SU-DHL-6 (cell line): ENCODE results near the gene KRTAP5-5.

Experiments
- H2AFZ ChIP-seq: fragments of 200-600 bp; sonication (generic); 2 replicates; pipeline ENCODE4 v1.6.1; 2014; ENCODE audit warnings: low read depth, mild to moderate bottlenecking, moderate library complexity, mixed read lengths, antibody characterized with exemption, low read length; ENCODE audit not compliant: severe bottlenecking
- H3F3A ChIP-seq: fragments of 200-600 bp; shearing (Covaris generic); 2 replicates; pipeline ENCODE4 v1.6.0; 2016; ENCODE audit warnings: antibody characterized with exemption, mild to moderate bottlenecking; ENCODE audit not compliant: insufficient read depth
- H3K27ac ChIP-seq: fragments of 200-600 bp; sonication (generic); 2 replicates; pipeline ENCODE4 v1.5.1; 2016; ENCODE audit warnings: low read depth, mild to moderate bottlenecking, low read length, moderate library complexity, mixed read lengths
- H3K27me3 ChIP-seq: fragments of 200-600 bp; sonication (generic), shearing (Covaris generic); 2 replicates; pipeline ENCODE4 v1.6.0; 2014; ENCODE audit warnings: mild to moderate bottlenecking, low read length
- H3K36me3 ChIP-seq: fragments of 200-600 bp; sonication (generic); 2 replicates; pipeline ENCODE4 v1.6.1; 2014; ENCODE audit warnings: mild to moderate bottlenecking, low read length, mixed read lengths
- H3K4me2 ChIP-seq: fragments of 300-600, 200-600 bp; shearing (Covaris generic), sonication (generic); 2 replicates; pipeline ENCODE4 v1.6.0; 2014; ENCODE audit warnings: low read length, low read depth, mild to moderate bottlenecking; ENCODE audit not compliant: poor library complexity, severe bottlenecking
- H3K4me3 ChIP-seq: fragments of 200-600 bp; sonication (generic); 2 replicates; pipeline ENCODE4 v1.5.1; 2014; ENCODE audit warnings: antibody characterized with exemption, low read length, mild to moderate bottlenecking, mixed read lengths; ENCODE audit not compliant: insufficient read depth, poor library complexity, severe bottlenecking
- H3K79me2 ChIP-seq: fragments of 200-600 bp; sonication (generic); 2 replicates; pipeline ENCODE4 v1.6.1; 2014; ENCODE audit warnings: mild to moderate bottlenecking, low read length, moderate library complexity; ENCODE audit not compliant: insufficient read depth
- H3K9ac ChIP-seq: fragments of 200-600 bp; sonication (generic); 2 replicates; pipeline ENCODE4 v1.7.0; 2014; ENCODE audit warnings: mild to moderate bottlenecking, low read length
- H3K9me2 ChIP-seq: fragments of 200-600 bp; sonication (generic); replicated peaks from 2 replicates; pipeline ENCODE4 v1.6.1; 2014; ENCODE audit warnings: low read length; ENCODE audit not compliant: insufficient read depth
- H3K9me3 ChIP-seq: fragments of 200-600 bp; sonication (generic); 2 replicates; pipeline ENCODE4 v1.6.1; 2014; ENCODE audit warnings: low read length, mixed read lengths; ENCODE audit not compliant: insufficient read depth
- H4K20me1 ChIP-seq: fragments of 200-600 bp; sonication (generic); 2 replicates; pipeline ENCODE4 v1.6.1; 2014; ENCODE audit warnings: low read depth, mild to moderate bottlenecking, antibody characterized with exemption, low read length, moderate library complexity, mixed read lengths
- CTCF ChIP-seq: fragments of 200-600 bp; sonication (generic); IDR thresholded peaks from one replicate; pipeline ENCODE4 v1.5.1; 2017; ENCODE audit warnings: antibody characterized with exemption, mild to moderate bottlenecking, low read length, moderate library complexity; ENCODE audit not compliant: insufficient read depth, poor library complexity, severe bottlenecking
- EZH2phosphoT487 ChIP-seq: fragments of 200-600 bp; sonication (generic), shearing (Covaris generic); conservative IDR thresholded peaks from 2 replicates; pipeline ENCODE4 v1.6.1; 2018; ENCODE audit warnings: mild to moderate bottlenecking, antibody characterized with exemption, low read length, moderate library complexity, mixed read lengths

Gene KRTAP5-5

GRCh38 chr11:1674173-1675131 lies 44.9 kb downstream of the KRTAP5-5 start:
- H3K9me2 ChIP-seq, result no peaks in the 10 kb centered on the region
- no peak overlapping the region for H3K4me3 ChIP-seq
- no peak for TF ChIP-seq EZH2phosphoT487
- TF ChIP-seq CTCF, result no peak
- H3K27me3 ChIP-seq, result no peaks in the 10 kb centered on the region
- no peaks in the 10 kb centered on the region for H3F3A ChIP-seq
- H4K20me1 ChIP-seq, result no peaks in the 10 kb centered on the region
- no peaks in the 10 kb centered on the region for H3K36me3 ChIP-seq
- no peak overlapping the region for H2AFZ ChIP-seq
- no peak overlapping the region for H3K4me2 ChIP-seq
- H3K79me2 ChIP-seq, result no peaks in the 10 kb centered on the region
- H3K9me3 ChIP-seq, result no peaks in the 10 kb centered on the region
- no peak overlapping the region for H3K9ac ChIP-seq
- H3K27ac ChIP-seq, result no peak overlapping the region

- no peaks in the 10 kb centered on the region for H3F3A ChIP-seq
- no peaks in the 10 kb centered on the region for H3K36me3 ChIP-seq
- H3K4me2 ChIP-seq, result no peak overlapping the region
- no peaks in the 10 kb centered on the region for H3K9me2 ChIP-seq
- H3K9me3 ChIP-seq, result no peaks in the 10 kb centered on the region
- H3K27me3 ChIP-seq, result no peaks in the 10 kb centered on the region
- no peaks in the 10 kb centered on the region for H3K79me2 ChIP-seq
- H3K9ac ChIP-seq, result no peak overlapping the region
- no peak overlapping the region for H3K27ac ChIP-seq
- TF ChIP-seq EZH2phosphoT487, result no peak
- no peak for TF ChIP-seq CTCF
- H2AFZ ChIP-seq, result no peak overlapping the region
- no peak overlapping the region for H3K4me3 ChIP-seq
- H4K20me1 ChIP-seq, result no peaks in the 10 kb centered on the region
These were observed 46.1 kb downstream of the KRTAP5-5 start for GRCh38 chr11:1675536-1676228.

DNA sequence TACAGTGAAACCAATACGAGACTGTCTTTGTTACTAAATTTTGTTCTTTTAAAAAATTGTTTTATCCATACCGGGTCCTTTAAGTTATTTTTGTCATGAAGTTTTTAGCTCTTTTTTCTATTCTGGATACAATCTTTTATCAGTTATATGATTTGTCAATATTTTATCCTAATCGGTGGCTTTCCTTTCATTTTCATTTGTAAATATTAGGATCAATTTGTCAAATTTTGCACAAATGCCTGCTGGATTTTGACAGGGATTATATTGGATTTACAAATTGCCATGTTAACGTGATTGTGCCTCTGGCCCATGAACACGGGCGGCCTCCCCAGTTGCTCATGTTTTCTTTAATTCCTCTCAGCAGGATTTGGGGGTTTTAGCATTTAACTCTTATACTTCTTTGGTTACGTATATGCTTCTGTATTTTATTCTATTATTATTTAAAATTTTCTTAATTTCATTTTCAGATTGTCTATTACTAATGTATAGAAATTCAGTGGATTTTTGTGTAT lies 46.7 kb downstream of the KRTAP5-5 start:
- no peak overlapping the region for H3K4me2 ChIP-seq
- TF ChIP-seq CTCF (no peak), EZH2phosphoT487 (no peak)
- no peaks in the 10 kb centered on the region for H4K20me1 ChIP-seq
- H3F3A ChIP-seq, result no peaks in the 10 kb centered on the region
- no peak overlapping the region for H3K9ac ChIP-seq
- H3K36me3 ChIP-seq, result no peaks in the 10 kb centered on the region
- no peaks in the 10 kb centered on the region for H3K9me3 ChIP-seq
- no peaks in the 10 kb centered on the region for H3K27me3 ChIP-seq
- no peak overlapping the region for H2AFZ ChIP-seq
- H3K9me2 ChIP-seq, result no peaks in the 10 kb centered on the region
- no peak overlapping the region for H3K27ac ChIP-seq
- no peaks in the 10 kb centered on the region for H3K79me2 ChIP-seq
- no peak overlapping the region for H3K4me3 ChIP-seq
